Suppressor macrophage treated with lipopolysaccharide for 1 hour (primary cell): ENCODE results near the gene C19orf85.
A peak's percentile ranks its signal among the peaks of the same experiment; 100 is the strongest.
"Not testable (repeated sequence)": the region's sequence is repeated elsewhere in the genome, so short reads cannot be mapped to it uniquely, and the experiment has no call there.

Experiments
- DNase-seq, 3 donors: peaks; one replicate each; pipeline ENCODE4 v3.0.0-alpha.2; 2020 to 2022

Gene C19orf85

DNA sequence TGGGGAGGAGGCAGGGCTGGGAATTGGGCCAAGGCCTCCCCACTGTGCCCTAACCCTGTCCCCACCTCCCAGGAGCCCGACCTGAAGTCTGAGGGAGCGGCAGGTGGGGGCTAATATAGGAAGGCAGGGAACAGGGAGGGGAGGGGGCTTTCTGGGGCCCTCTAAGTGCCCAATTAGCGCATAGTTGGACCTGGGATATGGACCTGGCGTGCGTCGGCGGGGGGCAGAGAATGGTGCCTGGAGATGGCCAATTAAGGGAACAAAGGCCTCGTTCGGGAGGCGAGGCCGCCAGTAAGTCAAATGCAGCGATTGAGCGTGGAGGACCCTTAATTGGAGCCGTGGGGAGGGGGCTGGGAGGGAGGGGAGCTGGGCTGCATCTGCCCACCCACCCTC is at the start of gene C19orf85:
Gene C19orf85 (minus strand): TSS at position 90 of the 393 bp plus-strand sequence. CDS start 197 bp downstream, outside the sequence.
- DNase-seq: no peak

DNA sequence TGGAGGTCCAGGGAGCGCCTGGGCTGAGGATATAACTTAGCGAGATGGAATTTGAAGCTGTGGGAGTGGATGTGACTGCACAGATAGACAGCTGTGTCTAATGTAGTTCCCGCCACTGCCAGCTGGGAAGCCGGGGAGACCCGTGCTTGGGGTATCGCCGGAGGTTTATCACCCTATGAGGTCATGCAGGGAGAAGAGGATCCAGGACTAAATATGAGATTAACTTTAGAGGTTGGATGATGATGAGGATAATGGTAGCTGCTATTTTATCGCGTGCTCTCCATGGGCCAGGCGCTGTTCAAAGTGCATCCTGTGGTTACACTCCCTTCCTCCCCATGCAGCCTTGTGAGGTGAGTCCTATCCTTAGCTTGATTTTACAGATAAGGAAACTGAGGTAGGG is 43.6 kb upstream of the C19orf85 start:
- DNase-seq: no peak

DNA sequence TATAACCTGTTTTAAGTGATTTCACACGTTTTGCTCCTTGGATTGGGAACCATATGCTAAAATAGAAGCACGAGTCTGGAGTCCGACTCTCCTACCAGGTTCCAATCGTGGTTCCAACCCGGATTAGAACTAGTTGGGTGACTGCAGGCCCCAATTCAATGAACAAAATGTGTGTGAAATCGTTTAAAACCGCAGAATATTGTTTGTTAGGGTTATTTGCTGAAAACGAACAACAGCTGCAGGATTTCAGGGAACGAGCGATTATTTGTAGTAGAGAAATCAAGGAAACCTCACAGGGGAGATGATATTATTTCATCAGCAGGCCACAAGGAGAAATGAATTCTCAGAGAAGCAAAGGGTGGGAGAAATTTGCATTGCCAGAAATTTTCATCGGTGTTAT is 40.4 kb upstream of the C19orf85 start:
- no peak for DNase-seq

DNA sequence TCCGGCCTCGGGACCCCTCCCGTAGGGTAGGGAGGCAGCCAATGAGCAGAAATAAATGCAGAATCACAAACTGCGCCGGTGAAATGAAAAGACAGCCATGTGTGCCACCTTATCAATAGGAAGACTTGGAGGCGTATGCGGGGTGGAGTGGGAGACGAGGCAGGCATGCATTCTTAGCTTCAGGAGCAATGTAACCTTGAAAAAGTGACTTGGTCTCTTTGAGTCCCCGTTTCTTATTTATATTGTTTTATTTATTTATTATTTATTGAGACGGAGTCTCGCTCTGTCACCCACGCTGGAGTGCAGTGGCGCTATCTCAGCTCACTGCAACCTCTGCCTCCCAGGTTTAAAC is 39.7 kb upstream of the C19orf85 start:
- no peak for DNase-seq

- peak; percentile 95 to 97 (median 96) for DNase-seq
Observed at GRCh38 chr19:55503502-55504251, 39.1 kb upstream of the C19orf85 start.

DNA sequence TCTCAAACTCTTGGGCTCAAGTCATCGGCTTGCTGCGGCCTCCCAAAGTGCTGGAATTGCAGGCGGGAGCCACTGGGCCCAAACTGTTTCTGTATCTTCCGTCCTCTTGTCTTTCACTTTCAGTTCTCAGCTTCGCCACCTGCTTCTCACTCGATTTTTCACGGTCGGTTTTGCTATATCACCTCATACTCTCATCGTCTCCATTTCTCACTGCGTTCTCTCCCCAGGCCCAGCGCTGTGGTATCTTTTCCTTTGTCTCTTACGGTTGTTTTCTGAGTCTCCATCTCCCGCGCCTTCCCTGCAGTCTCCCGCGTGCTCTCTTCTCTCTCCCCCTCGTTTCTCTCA is 38.6 kb upstream of the C19orf85 start:
- DNase-seq: no peak

DNA sequence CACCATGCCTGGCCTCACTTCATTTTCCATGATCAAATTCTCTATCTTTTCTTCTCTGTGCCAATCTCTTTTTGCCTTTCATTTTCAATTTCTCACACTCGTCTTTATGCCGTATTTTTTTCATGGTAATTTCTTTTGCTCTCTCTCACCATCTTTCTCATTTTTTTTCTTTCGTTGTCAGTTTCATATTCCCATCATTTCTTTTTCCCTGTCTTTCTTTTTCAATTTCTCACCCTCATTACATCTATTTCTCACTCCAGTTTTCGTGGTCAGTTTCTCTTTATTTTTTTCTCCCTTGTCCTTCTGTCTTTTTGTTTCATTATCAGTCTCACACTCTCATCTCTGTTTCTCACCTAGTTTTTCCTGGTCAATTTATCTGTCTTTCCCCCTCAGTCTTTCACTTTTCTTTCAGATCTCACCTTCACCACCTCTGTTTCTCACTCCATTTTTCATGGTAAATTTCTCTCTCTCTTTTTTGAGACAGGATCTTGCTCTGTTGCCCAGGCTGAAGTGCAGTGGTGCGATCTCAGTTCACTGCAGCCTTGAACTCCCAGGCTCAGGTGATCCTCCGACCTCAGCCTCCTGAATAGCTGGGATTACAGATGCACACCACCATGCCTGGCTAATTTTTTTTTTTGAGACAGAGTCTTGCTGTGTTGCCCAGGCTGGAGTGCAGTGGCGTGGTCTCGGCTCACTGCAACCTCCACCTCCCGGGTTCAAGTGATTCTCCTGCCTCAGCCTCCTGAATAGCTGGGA is 37.8 kb upstream of the C19orf85 start:
- no peak for DNase-seq

DNA sequence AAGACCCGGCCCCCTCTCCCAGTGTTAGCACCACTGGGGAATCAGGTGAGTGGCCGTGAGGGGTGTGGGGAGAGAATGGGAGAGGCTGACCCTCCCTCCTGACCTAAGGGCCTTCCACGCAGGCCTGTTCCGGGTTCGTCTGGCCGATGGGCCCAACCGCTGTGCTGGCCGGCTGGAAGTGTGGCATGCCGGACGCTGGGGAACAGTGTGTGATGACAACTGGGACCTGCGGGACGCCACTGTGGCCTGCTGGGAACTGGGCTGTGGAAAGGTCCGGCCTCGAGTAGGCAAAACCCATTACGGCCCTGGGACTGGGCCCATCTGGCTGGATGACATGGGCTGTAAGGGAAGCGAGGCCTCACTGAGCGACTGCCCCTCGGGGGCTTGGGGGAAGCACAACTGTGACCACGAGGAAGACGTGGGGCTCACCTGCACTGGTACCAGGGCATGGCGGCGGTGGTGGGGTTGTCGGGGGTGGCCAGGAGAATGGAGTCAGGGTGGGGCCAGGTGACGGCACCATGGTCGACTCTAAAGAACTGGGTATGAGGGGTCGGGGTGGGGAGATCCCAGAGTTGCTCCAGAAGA is 35.9 kb upstream of the C19orf85 start:
- no peak for DNase-seq

- DNase-seq: no peak
Observed at GRCh38 chr19:55498246-55498840, 33.8 kb upstream of the C19orf85 start.

DNA sequence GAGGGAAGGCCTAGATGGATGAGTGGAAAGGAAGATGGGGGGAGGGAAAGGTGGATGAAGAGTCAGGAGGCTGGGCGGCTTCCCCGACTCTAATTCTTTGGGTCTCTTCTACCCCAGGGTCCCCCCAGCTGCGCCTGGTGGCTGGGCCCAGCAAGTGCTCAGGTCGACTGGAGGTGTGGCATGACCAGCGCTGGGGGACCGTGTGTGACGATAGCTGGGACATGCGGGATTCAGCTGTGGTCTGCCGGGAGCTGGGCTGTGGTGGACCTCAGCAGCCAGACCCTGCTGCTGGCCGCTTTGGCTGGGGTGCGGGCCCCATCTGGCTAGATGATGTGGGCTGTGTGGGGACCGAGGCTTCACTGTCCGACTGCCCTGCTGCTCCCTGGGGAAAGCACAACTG is 33.2 kb upstream of the C19orf85 start:
- DNase-seq: no peak

GRCh38 chr19:55496820-55497219 is 32.3 kb upstream of the C19orf85 start:
- DNase-seq: not testable (repeated sequence)

DNA sequence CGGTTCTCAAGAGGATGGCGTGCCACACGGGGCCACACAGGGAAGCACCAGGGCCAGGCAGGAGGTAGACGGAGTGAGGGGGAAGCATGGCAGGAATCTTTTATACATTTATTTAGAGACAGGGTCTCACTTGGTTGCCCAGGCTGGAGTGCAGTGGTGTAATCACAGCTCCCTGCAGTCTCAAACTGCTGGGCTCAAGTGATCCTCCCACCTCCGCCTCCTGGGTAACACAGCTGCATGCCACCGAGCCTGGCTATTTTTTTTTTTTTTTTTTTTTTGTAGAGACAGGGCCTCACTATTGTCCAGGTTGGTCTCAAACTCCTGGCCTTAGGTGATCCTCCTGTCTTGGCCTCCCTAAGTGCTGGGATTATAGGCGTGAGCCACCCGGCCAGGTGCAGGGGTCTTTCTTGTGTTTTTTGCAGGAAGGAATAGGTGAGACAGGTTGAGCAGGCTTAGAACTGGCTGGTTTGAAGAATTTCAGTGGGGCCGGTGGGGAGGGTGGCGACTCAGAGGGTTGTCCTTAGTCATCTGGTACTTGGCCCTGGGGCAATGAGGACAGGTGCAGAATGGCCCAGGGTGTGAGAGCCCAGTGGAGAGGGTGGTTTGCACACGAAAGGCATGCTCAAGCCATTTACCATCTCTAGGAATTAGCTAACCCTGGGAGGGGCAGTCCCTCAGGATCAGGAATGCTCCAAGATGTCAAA is 31.2 kb upstream of the C19orf85 start:
- no peak for DNase-seq

DNA sequence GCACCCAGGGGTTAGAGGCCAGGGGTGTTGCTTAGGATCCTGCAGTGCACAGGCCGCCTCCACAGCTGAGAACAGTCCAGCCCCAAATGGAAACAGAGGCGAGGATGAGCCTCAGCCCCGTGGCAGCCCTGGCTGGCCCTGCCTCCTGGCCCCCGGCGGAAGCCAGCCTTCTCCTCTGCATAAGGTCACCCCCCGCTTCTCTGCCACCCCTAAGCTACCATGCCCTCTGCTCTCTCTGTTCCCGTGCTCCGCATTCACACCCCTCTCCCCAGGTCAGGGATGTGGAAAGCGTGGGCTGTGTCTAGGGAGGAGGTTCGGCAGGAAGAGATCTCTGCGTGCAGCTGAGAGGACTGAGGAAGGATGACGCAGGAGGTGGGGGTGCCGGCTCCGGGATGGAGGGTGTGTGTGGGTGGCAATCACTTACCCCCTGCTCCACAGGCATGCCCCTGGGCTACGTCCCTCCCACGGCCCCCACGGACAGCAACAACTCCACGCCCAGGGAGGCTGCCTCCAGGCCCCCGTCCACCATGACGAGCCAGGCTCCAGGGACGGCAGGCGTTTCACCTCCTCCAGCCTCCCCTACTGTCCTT is 29.7 kb upstream of the C19orf85 start:
- DNase-seq: peak in 1 of 3 donors; percentile 27

DNA sequence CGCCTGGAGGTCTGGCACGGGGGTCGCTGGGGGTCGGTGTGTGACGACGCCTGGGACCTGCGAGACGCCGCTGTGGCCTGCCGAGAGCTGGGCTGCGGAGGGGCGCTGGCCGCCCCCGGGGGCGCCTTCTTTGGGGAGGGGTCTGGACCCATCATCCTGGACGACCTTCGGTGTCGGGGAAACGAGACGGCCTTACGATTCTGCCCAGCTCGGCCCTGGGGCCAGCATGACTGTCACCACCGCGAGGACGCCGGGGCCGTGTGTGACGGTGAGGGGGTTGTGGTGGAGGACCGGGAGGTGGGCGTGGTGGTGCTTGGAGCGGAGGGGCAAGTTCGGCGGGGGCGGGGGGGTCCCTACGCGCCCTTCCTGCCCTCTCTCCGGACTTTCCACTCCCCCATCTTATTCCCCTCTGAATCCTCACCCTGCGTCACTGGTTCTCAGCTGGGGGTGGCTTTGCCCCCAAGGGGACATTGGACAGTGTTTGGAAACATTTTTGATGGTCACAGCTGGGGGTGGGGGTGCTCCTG is 29.2 kb upstream of the C19orf85 start:
- no peak for DNase-seq

GRCh38 chr19:55493052-55493644 is 28.6 kb upstream of the C19orf85 start:
- DNase-seq: no peak

GRCh38 chr19:55492362-55492944 is 27.9 kb upstream of the C19orf85 start:
- DNase-seq: no peak

GRCh38 chr19:55491546-55492360 is 27.2 kb upstream of the C19orf85 start:
- DNase-seq: peak in 2 of 3 donors; percentile 20 to 27

DNA sequence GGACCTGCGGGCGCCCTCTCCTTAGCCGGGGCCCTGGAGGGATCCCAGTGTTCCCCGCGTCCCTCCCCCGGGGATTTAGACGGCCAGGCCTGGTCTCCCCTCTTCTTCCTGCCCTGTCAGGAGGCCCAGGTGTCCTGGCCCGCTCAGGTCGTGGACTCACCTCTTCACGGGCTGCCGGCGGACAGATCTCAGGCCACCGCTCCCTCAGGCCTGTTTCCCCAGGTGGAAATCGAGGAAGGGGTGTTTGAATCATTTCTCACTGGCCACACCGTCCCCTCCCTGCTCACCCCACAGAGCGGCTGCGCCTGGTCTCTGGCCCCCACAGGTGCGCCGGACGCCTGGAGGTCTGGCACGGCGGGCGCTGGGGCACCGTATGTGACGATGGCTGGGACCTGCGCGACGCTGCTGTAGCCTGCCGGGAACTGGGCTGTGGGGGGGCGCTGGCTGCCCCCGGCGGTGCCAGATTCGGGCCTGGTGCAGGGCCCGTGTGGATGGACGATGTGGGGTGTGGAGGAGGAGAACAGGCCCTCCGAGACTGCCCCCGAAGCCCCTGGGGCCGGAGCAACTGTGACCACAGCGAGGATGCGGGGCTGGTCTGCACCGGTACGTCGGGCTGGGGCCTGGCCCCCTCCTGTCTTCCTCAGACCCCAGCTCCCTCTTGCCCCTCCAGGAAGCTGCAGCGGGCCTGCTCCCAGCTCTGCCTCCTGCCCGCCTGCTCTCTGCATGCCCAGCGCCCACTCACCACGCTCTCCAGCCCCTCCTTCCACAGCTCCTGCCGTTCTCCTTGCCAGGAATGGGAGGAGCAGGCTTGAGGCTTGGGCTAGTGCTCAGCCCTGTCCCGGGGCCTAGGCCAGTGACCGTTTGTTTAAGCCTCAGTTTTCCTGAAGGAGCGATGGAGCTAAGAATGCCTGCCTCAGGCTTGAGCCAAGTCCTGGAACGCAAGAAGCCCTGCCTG is 26.2 kb upstream of the C19orf85 start:
- no peak for DNase-seq

DNA sequence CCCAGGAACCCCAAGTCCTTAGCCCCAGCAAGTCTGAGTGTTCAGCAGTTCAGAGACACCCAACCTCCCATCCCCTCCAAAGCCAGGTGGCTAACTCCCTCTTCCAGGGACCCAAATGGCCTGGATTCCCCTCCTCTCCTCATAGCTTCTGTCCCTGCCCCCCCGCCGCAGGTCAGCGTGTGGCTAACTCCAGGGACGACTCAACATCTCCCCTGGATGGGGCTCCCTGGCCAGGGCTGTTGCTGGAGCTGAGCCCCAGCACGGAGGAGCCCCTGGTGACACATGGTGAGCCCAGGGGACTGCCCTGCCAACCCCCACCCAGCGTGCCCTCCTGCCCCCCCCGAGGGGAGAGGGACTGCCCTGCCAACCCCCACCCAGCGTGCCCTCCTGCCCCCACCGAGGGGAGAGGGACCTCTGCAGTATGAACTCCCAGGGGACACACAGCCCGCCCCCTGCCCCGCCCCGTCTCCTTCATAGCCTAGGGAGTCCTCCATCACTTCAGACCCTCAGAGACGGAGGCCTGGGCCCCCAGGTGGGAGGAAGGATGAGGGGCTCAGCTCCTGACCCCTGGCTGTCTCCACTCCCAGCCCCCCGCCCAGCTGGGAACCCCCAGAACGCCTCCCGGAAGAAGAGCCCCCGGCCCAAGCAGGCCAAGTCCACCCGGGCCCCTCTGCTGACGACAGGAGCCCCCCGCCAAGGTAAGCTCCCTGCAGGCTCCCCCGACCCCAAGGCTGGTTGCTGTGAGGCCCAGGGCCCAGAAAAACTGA is 25.3 kb upstream of the C19orf85 start:
- no peak for DNase-seq
